ENCODE measurements around the gene PRAMEF9. TPM values are rescaled to one million over a fixed set of nuclear protein-coding genes. Genes with fewer than 3 reads are reported as not detected.
A peak's percentile ranks its signal among the peaks of the same experiment; 100 is the strongest.
"Not testable (repeated sequence)": the region's sequence is repeated elsewhere in the genome, so short reads cannot be mapped to it uniquely, and the experiment has no call there.

PRAMEF9 gene
- total RNA-seq = not detected in 3 replicates

DNA sequence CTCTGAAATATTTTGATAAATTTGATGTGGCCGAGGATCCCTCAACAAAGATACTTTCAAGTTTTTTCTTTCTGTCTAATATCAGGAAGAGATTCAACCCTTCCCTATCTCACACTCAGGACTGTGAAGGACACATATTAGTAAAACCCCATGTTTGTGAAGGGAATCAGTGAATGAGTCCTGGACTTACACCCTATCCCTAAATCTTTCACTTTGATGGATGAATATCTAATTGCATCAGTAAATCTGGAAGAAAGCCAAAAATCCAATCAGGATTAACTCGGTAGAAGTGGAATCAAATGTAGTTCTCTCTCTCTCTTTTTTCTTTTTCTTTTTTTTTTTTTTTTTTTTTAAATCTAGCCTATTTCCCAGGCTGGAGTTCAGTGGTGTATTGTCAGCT lies at the start of gene PRAMEF9:
TSS of gene PRAMEF9 (plus strand) at position 301 of the 400 bp plus-strand sequence. CDS start 3,433 bp downstream, outside the sequence.
- not testable (repeated sequence) for H3K27ac Mint-ChIP-seq; H3K9me3 Mint-ChIP-seq; H3K4me3 Mint-ChIP-seq; DNase-seq (ENCODE audit: low spot score in 2 of 2, unreplicated experiment in 2 of 2); H3K27me3 Mint-ChIP-seq (ENCODE audit: low read depth); H3K4me1 Mint-ChIP-seq; H3K36me3 Mint-ChIP-seq

DNA sequence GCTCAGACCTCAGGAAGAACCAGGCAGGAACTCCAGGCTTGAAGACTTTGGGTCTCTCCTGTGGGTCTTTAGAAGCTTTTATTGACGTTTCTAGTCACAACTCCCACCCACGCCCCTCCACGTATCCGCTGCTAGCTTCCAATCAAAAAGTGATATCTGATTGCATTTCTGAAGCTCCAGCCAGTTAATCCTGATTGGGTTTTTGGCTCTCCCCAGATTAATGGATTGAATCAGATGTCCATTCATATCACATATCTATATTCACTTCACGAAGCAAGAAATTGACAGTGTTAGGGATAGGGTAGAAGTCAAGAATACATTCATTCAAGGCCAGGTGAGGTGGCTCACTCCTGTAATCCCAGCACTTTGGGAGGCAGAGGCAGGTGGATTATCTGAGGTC lies 15.7 kb upstream of the PRAMEF9 start, which contains the start of gene PRAMEF26:
TSS of gene PRAMEF26 (minus strand) at position 101 of the 400 bp plus-strand sequence. CDS start 2,914 bp downstream, outside the sequence.
- H3K4me3 Mint-ChIP-seq; H3K9me3 Mint-ChIP-seq; H3K27me3 Mint-ChIP-seq (ENCODE audit: low read depth); H3K4me1 Mint-ChIP-seq; H3K27ac Mint-ChIP-seq; DNase-seq (ENCODE audit: low spot score in 2 of 2, unreplicated experiment in 2 of 2); H3K36me3 Mint-ChIP-seq: not testable (repeated sequence)

DNA sequence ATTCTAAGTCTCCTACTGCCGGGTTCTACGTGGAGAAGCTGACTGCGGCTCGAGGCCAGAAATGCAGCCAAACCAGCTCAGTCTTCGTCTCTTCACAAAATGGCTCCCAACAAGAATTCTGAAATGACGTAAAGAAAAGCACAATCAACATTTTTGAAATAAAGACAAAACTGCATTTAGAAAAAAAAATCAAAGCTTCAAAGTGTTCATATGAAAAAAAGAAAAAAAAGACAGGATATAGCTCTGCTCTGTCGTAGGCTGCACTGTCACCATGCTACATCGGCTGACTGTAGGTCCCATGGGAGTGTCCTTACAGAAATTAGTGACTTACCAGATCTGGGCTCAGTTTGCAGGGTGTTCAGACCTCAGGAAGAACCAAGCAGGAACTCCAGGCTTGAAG lies 6.1 kb upstream of the PRAMEF9 start, which contains the start of gene HNRNPCL4:
TSS of gene HNRNPCL4 (minus strand) at position 101 of the 400 bp plus-strand sequence. CDS start 164 bp downstream, outside the sequence.
- not testable (repeated sequence) for H3K27me3 Mint-ChIP-seq (ENCODE audit: low read depth); H3K4me1 Mint-ChIP-seq; H3K9me3 Mint-ChIP-seq

DNA sequence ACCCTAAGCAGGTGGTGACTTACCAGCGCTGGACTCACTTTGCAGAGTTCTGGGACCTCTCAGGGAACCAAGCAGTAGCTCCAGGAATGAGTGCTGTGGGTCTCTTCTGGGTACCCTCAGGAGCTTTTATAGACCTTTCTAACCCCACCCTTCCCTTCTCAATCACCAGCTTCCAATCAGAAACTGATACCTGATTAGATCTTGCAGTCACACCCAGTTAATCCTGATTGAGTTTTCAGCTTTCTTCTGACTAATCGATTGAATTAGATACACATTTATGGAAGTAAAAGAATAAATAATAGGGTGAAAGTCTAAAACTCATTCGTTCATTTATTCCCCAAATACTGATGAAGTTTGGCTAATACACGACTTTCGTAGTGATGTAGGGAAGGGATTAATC lies 29.7 kb downstream of the PRAMEF9 start, which contains the start of gene PRAMEF13:
TSS of gene PRAMEF13 (minus strand) at position 101 of the 400 bp plus-strand sequence. CDS start 1,820 bp downstream, outside the sequence.
- H3K9me3 Mint-ChIP-seq; H3K36me3 Mint-ChIP-seq; H3K4me3 Mint-ChIP-seq; H3K4me1 Mint-ChIP-seq; H3K27me3 Mint-ChIP-seq (ENCODE audit: low read depth); H3K27ac Mint-ChIP-seq; DNase-seq (ENCODE audit: low spot score in 2 of 2, unreplicated experiment in 2 of 2): not testable (repeated sequence)

More for the DNA sequence above, 6.1 kb upstream of the PRAMEF9 start, which contains the start of gene HNRNPCL4:
- H3K4me3 Mint-ChIP-seq; H3K27ac Mint-ChIP-seq; H3K36me3 Mint-ChIP-seq; DNase-seq (ENCODE audit: low spot score in 2 of 2, unreplicated experiment in 2 of 2): not testable (repeated sequence)

DNA sequence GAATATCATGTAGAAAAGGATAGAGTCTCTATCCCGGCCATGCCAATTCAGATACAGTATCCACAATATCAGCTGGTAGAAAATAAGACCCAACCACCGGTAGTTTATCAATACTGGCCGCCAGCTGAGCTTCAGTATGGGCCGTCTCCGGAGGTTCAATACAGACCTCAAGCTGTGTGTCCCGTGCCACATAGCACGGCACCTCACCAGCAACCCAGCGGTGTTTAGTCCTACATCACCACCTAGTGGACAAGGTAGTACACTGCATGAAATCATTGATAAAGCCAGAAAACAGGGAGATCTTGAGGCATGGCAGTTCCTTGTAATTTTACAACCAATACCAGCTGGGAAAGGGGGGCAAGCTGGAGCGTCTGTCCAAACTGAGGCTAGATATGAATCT lies 37.1 kb downstream of the PRAMEF9 start:
- not testable (repeated sequence) for H3K9me3 Mint-ChIP-seq; H3K27me3 Mint-ChIP-seq (ENCODE audit: low read depth); H3K27ac Mint-ChIP-seq

DNA sequence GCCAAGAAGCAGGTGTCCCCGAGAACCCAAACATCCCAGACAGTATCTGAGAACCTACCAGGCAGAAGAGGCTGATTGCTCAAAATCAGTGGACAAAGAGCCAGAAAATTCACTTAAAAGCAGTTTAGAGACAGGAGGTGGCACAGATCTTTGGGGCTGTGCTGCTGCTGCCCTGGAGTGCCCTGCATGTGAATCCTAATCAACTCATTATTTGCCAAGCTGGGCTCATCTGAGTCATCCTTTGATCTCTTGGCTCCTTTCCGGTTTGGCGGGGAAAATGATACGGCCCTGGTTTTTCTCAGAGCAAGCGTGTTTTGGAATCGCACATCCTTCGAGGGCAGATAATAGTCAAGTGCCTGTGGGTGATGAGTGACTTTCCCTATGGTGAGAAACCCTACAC lies 45.0 kb downstream of the PRAMEF9 start:
- H3K4me3 Mint-ChIP-seq; DNase-seq (ENCODE audit: low spot score in 2 of 2, unreplicated experiment in 2 of 2); H3K27ac Mint-ChIP-seq; H3K27me3 Mint-ChIP-seq (ENCODE audit: low read depth); H3K4me1 Mint-ChIP-seq; H3K36me3 Mint-ChIP-seq; H3K9me3 Mint-ChIP-seq: not testable (repeated sequence)

More for the DNA sequence above, 37.1 kb downstream of the PRAMEF9 start:
- not testable (repeated sequence) for H3K4me1 Mint-ChIP-seq; DNase-seq (ENCODE audit: low spot score in 2 of 2, unreplicated experiment in 2 of 2); H3K36me3 Mint-ChIP-seq; H3K4me3 Mint-ChIP-seq

DNA sequence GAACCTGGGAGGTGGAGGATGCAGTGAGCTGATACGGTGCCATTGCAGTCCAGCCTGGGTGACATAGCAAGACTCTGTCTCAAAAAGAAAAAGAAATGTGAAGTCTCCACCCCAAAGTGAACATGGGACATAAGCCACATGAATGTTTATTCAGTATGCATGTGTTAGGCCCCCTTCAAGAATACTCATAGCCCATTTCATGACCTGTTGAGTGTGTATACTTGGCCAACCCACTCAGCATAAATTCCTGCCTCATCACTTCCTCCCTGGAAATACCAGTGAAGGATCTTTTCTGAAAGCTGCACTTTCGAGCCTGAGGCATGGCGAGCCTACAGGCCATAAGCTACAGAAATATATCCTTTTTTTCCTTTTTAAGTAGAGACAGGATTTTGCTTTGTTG lies 47.6 kb downstream of the PRAMEF9 start:
- not testable (repeated sequence) for H3K36me3 Mint-ChIP-seq; H3K9me3 Mint-ChIP-seq; DNase-seq (ENCODE audit: low spot score in 2 of 2, unreplicated experiment in 2 of 2); H3K27me3 Mint-ChIP-seq (ENCODE audit: low read depth); H3K4me1 Mint-ChIP-seq; H3K27ac Mint-ChIP-seq; H3K4me3 Mint-ChIP-seq

DNA sequence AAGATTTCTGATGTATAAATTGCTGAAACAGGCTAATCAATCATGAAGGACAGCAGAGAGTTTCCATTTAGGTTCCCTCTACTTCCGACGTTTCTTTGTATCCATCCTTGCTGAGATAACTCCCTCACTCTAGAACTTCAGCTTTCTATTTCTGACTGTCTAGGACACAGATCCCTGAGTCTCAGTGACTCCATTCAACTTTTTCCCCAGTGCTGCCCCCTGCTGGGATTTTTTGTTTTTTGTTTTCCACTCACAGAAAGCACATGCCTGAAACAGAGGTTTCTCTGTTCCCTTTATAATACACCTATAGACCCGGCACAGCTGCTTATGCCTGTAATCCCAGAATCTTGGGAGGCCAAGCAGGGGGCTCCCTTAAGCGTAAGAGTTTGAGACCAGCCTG lies 51.1 kb downstream of the PRAMEF9 start:
- not testable (repeated sequence) for H3K27ac Mint-ChIP-seq; H3K4me3 Mint-ChIP-seq; H3K27me3 Mint-ChIP-seq (ENCODE audit: low read depth); DNase-seq (ENCODE audit: low spot score in 2 of 2, unreplicated experiment in 2 of 2); H3K4me1 Mint-ChIP-seq; H3K36me3 Mint-ChIP-seq
- H3K9me3 Mint-ChIP-seq = peaks cover 18% of the 10 kb centered on the region

DNA sequence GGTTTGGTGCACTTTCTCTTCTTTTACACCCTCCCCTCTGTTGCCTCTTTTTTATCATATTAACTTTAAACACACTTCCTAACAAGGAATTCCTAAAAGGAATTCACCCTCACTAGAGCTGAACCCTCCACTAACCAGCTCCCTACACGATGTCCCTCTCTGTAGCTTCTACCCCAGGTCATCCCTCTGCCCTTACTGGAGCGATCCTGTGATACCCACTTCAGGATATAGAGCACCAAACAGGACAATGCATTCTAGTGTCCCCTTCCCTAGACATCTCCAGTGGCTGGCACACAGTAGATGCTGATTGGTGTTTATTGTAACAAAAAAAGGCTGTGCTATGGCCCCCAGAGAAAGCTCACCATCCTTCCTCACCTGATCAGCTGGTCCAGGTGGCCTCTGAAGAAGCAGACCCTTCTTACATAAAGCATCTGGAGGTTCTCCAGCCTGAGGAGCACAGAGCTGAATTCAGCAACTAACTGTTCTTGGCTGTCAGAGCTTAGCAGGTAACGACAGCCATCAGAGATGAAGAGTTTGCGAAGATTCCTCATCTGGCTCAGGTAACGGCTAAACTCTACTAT lies 52.9 kb downstream of the PRAMEF9 start:
- peak in 1 of 2 experiments; percentile 16 for DNase-seq (ENCODE audit: low spot score in 2 of 2, unreplicated experiment in 2 of 2)
- peaks cover 30% of the 10 kb centered on the region for H3K9me3 Mint-ChIP-seq
- H3K4me1 Mint-ChIP-seq = no peaks in the 10 kb centered on the region

DNA sequence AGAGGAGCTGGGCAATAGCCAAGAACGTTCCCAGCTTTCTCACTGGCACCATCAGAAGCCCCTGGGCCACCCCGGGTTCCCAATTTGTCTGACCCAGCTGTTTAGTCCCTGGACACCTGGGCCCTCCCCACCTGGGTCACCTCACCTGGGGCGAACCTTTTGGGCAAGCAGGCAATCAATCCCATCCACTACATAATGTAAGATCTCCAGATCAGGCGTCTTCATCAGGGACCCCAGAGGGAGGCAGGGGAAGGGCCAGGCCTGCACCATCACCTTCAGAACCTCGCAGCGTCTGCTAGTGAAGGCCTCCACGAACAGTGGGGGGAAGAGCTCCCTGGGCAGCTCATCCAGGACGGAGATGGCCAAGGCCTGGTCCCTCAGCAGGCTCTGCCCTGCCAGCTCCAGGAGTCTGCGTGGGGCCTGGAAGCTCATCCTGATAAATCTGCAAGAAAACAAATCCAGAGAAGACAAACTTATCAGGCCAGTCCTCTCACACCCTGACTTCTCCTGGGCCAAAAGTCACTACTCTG lies 54.1 kb downstream of the PRAMEF9 start, which contains the start of gene PRAMEF18:
TSS of gene PRAMEF18 (minus strand) at position 480 of the 530 bp plus-strand sequence. CDS start at position 432, 48 bp downstream.
- not testable (repeated sequence) for H3K36me3 Mint-ChIP-seq; H3K27me3 Mint-ChIP-seq (ENCODE audit: low read depth); H3K4me3 Mint-ChIP-seq; H3K27ac Mint-ChIP-seq; H3K4me1 Mint-ChIP-seq
- peak in 1 of 2 experiments; percentile 19 for DNase-seq (ENCODE audit: low spot score in 2 of 2, unreplicated experiment in 2 of 2)
- H3K9me3 Mint-ChIP-seq = peaks cover 38% of the 10 kb centered on the region

More for the DNA sequence above, 52.9 kb downstream of the PRAMEF9 start:
- Mint-ChIP-seq H3K36me3 (peaks cover 6% of the 10 kb centered on the region), H3K27ac (no peak overlapping the region), H3K4me3 (no peak overlapping the region), H3K27me3 (ENCODE audit: low read depth) (no peaks in the 10 kb centered on the region)
- TF ChIP-seq, protein P1, sequence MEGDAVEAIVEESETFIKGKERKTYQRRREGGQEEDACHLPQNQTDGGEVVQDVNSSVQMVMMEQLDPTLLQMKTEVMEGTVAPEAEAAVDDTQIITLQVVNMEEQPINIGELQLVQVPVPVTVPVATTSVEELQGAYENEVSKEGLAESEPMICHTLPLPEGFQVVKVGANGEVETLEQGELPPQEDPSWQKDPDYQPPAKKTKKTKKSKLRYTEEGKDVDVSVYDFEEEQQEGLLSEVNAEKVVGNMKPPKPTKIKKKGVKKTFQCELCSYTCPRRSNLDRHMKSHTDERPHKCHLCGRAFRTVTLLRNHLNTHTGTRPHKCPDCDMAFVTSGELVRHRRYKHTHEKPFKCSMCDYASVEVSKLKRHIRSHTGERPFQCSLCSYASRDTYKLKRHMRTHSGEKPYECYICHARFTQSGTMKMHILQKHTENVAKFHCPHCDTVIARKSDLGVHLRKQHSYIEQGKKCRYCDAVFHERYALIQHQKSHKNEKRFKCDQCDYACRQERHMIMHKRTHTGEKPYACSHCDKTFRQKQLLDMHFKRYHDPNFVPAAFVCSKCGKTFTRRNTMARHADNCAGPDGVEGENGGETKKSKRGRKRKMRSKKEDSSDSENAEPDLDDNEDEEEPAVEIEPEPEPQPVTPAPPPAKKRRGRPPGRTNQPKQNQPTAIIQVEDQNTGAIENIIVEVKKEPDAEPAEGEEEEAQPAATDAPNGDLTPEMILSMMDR (IDR thresholded peaks at IDR 0.05; ENCODE audit: unreplicated experiment) = no peak

DNA sequence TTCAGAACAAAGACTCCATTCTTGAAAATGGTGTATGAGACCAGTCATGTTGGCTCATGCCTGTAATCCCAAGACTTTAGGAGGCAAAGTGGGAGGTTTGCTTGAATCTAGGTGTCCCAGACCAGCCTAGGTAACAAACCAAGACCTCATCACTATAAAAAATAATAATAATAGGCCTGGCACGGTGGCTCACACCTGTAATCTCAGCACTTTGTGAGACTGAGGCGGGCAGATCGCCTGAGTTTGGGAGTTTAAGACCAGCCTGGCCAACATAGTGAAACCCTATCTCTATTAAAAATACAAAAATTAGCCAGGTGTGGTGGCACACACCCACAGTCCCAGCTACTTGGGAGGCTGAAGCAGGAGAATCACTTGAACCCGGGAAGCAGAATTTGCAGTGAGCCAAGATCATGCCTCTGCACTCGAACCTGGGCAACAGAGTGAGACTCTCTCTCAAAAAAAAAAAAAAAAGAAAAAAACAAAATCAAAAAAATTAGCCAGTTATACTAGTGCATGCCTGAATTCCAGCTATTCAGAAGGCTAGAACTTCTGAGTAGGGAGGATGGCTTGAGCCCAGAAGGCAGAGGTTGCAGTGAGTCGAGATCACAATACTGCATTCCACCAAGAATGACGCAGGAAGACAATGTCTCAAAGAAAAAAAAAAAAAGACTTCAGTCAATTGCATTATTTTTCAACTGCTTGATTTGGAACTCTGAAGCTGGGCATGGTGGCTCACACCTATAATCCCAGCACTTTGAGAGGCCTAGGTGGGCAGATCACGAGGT lies 55.8 kb downstream of the PRAMEF9 start:
- H3K27me3 Mint-ChIP-seq (ENCODE audit: low read depth); H3K27ac Mint-ChIP-seq; H3K4me1 Mint-ChIP-seq; H3K36me3 Mint-ChIP-seq; H3K4me3 Mint-ChIP-seq: not testable (repeated sequence)
- peak in 1 of 2 experiments; percentile 5 for DNase-seq (ENCODE audit: low spot score in 2 of 2, unreplicated experiment in 2 of 2)
- peaks cover 50% of the 10 kb centered on the region for H3K9me3 Mint-ChIP-seq

Measured in mesothelial cell of epicardium (in vitro differentiated cells).